AG08396 (cell line): Measurements from ENCODE around the gene PDE3A.
"Not testable (repeated sequence)": the region's sequence is repeated elsewhere in the genome, so short reads cannot be mapped to it uniquely, and the experiment has no call there.

Source experiments
- DNase-seq: peaks from one replicate; pipeline ENCODE4 v3.0.0; 2012; ENCODE audit warnings: low spot score, mixed read lengths

PDE3A gene

GRCh38 chr12:20374795-20375194 is 6.5 kb downstream of the PDE3A start:
- DNase-seq: no peak

GRCh38 chr12:20375560-20375959 is 7.2 kb downstream of the PDE3A start:
- no peak for DNase-seq

- peak; percentile 6 for DNase-seq
These were observed 8.6 kb downstream of the PDE3A start for GRCh38 chr12:20376984-20377383.

- DNase-seq: no peak
These were observed 9.4 kb downstream of the PDE3A start for GRCh38 chr12:20377750-20378149.

- no peak for DNase-seq
These were observed 13.8 kb downstream of the PDE3A start for GRCh38 chr12:20382117-20382516.

GRCh38 chr12:20383612-20384011 is 15.3 kb downstream of the PDE3A start:
- DNase-seq: no peak

GRCh38 chr12:20384836-20385235 is 16.5 kb downstream of the PDE3A start:
- not testable (repeated sequence) for DNase-seq

- DNase-seq: no peak
These were observed 22.5 kb downstream of the PDE3A start for GRCh38 chr12:20390846-20391245.

- DNase-seq: no peak
These were observed 24.0 kb downstream of the PDE3A start for GRCh38 chr12:20392339-20392738.

- DNase-seq: no peak
These were observed 25.4 kb downstream of the PDE3A start for GRCh38 chr12:20393707-20394106.

- DNase-seq: no peak
These were observed 27.6 kb downstream of the PDE3A start for GRCh38 chr12:20395791-20396550.

- DNase-seq: no peak
These were observed 30.3 kb downstream of the PDE3A start for GRCh38 chr12:20398686-20399085.

GRCh38 chr12:20400003-20400402 is 31.7 kb downstream of the PDE3A start:
- DNase-seq: no peak

- DNase-seq: no peak
These were observed 34.9 kb downstream of the PDE3A start for GRCh38 chr12:20403230-20403629.

- DNase-seq: no peak
These were observed 36.4 kb downstream of the PDE3A start for GRCh38 chr12:20404576-20405346.

GRCh38 chr12:20409607-20410377 is 41.5 kb downstream of the PDE3A start:
- DNase-seq: no peak

- no peak for DNase-seq
These were observed 42.4 kb downstream of the PDE3A start for GRCh38 chr12:20410734-20411133.

- DNase-seq: no peak
These were observed 43.0 kb downstream of the PDE3A start for GRCh38 chr12:20411345-20411744.

GRCh38 chr12:20415028-20415427 is 46.7 kb downstream of the PDE3A start:
- DNase-seq: no peak

- DNase-seq: no peak
These were observed 47.3 kb downstream of the PDE3A start for GRCh38 chr12:20415641-20416040.

- no peak for DNase-seq
These were observed 52.2 kb downstream of the PDE3A start for GRCh38 chr12:20420557-20420956.

- no peak for DNase-seq
These were observed 53.1 kb downstream of the PDE3A start for GRCh38 chr12:20421421-20421820.

GRCh38 chr12:20423557-20423956 is 55.2 kb downstream of the PDE3A start:
- no peak for DNase-seq
